GM19395 (cell line): Measurements from ENCODE around the gene KAT6B.

Experiments used
- ATAC-seq: cut with Tn5 transposase; IDR thresholded peaks from one replicate; pipeline ENCODE4 v1.9.1; 2021; ENCODE audit warnings: mild to moderate bottlenecking, moderate library complexity; ENCODE audit not compliant: unreplicated experiment

Gene KAT6B

GRCh38 chr10:74822521-74823089 lies 3.8 kb upstream of the KAT6B start:
- no peak for ATAC-seq

DNA sequence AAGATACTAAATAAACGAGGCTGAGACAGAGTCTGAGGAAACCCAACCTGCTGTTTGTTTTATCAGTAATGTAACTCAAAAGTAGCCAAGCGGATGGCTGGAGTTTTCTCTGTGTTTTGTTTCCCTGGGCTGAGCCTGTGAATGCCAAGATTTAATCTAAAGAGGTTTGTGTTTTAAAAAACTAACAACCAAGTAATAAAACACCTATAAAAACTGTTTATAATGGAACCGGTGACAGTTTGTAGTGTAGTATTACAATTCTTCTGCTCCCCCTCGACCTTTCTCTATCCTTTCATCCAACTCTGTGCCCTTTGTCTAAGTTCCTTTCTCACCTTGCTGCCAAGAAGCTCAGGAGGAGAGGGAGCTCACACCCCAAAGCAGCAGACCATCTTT lies 2.6 kb upstream of the KAT6B start:
- no peak for ATAC-seq

GRCh38 chr10:74824184-74824899 lies 2.1 kb upstream of the KAT6B start:
- ATAC-seq, result no peak

- ATAC-seq, result no peak
Measured at GRCh38 chr10:74824900-74825370, 1.5 kb upstream of the KAT6B start.

DNA sequence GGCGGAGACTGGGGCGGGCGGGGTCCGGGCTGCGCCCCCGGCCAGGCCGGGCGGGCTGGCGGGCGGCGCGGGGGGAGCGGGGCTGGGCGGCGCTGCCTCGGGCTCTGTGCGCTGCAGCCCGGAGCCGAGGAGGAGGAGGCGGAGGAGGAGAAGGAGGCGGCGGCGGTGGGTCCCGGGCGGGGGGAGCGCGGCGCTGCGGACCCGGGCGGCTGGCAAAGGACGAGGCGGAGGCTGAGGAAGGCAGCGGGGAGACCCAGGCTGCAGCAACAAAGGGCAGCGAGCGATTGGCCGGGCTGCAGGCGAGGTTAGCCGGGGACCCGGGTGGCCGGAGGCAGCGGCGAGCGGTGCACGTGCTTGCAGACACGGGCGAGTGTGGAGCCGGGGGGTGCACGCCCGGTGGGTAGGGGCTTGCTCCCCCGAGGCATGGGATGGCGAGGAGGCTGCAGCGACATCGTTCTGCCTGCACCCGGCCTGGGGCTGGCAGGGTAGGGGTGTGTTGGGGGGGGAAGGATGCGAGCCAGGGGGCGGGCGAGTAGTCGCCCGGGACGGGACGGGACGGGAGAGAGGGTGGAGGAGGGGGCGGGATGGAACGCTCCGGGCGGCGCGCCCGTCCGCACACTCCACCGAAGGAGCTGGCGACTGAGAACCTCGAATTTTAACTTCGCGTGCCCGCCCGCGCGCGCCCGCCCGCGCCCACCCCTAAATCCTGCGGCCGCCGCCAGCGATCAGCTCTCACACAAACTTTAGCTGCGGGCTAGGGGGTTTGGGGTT lies 844 bp upstream of the KAT6B start:
- no peak for ATAC-seq

- no peak for ATAC-seq
Measured at GRCh38 chr10:74827045-74827441, 643 bp downstream of the KAT6B start.

DNA sequence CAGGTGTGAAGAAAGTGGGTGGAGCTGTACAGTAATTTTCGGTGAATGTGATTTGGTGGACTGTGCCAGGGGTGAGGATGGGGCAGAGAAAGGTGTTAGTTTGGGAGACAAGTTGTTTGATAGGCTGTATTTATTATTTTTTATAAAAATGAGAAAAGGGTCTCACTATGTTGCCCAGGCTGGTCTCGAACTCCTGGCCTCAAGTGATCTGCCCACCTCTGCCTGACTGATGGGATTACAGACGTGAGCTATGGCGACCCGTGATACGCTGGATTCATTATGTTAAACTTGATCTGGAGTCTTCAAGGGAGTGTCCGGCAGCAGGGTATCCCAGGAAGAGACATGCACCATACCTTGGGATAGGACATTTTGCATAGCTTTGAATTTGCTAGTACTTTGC lies 1.3 kb downstream of the KAT6B start:
- no peak for ATAC-seq

DNA sequence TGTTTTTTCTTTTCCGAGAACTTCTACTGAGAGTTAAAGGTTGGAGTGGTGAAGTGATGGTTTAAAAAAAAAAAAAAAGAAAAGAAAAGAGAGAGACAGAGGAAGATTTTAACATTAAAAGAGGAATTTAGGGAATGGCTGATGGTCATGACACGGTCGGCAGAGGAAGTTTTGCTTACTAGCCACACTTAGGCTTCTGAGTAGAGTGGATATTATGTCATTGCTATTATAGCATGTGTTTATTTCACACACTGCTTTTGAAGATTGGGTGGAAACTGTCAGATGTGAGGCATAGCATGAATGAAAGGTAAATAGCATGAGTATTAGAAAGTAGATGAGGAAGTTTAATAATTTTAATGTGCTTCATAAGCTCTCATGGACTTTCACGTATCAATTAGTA lies 2.5 kb downstream of the KAT6B start:
- ATAC-seq, result no peak

DNA sequence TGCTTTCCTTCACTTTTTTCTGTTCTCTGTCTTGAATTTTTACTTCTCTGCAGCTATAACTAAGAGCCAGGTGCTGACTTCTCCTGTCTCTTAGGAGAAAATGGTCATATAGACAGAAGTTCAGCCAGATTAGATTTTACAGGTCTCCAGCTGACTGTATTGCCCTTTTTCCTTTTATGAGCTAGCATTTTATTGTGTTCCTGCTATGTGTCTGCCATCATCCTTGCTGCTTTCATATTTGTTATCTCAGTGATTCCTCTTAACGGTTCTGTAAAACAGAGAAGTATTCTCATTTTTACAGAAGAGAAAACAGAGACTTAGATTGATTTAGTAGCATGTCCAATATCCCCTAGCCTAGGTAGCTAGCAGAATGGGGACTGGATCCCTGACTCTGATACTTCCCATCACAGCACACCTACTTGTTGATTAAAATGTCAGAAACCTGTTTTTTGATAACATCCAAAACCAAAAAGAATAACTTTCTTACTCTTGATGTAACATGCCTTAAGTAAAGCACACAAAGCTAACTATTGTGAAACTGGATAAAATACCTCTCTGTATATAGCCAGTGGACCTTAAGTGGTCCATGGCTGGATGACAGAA lies 5.2 kb downstream of the KAT6B start:
- ATAC-seq, result no peak

GRCh38 chr10:74835963-74836362 lies 9.6 kb downstream of the KAT6B start:
- no peak for ATAC-seq

GRCh38 chr10:74836877-74837276 lies 10.5 kb downstream of the KAT6B start:
- ATAC-seq, result no peak

GRCh38 chr10:74837743-74838142 lies 11.3 kb downstream of the KAT6B start:
- no peak for ATAC-seq

GRCh38 chr10:74839708-74840107 lies 13.3 kb downstream of the KAT6B start:
- no peak for ATAC-seq

DNA sequence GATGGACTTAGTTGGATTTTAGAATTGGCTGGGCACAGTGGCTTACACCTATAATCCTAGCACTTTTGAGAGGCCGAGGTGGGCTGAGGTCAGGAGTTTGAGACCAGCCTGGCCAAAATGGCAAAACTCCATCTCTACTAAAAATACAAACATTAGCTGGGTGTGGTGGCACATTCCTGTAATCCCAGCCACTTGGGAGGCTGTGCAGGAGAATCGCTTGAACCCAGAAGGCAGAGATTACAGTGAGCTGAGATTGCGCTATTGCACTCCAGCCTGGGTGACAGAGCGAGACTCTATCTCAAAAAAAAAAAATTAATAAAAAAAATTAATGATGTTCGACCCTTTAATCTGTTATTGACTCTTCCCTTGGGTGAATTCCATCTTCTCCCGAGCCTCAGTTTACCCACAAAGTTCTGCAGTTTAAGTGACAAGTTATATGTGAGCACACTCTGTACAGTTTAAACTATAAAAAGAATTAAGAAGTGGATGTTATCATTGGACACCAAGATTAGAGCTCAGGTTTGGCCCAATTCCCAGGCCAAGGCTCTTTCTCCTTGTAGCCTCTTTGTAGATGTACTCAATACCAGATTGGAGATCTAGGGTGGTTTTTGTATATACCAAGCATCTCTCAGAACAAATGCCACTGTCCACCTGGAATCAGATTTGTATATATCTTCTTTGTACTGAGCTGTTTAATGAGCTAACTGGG lies 15.0 kb downstream of the KAT6B start:
- no peak for ATAC-seq

DNA sequence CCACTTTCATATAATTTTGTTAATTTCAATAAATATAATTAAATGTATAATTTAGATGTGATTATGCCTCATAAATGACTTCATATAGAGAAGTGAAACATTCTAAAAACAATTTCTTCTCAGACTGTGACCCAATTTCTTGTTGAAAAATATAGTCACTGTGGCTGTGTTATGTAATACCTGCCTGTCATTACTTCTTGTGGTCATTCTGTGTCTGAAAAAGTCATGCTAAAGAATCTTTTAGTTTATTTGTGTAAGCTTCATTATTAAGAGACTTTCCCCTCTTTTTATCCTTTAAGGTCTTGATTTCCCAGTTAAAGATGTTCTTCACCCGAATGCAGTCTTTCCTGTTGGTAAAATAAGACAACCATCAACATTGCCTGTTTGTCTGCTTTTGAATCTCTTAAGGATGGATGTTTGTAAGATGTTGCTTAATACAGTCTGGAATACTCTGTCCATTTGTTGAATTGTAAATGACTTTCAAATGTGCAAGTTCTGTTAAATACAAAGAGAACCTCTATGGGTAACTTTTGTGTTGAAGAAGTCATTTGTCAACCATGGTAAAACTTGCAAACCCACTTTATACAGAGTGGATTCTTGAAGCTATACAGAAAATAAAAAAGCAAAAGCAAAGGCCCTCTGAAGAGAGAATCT lies 16.0 kb downstream of the KAT6B start:
- no peak for ATAC-seq

- ATAC-seq, result no peak
Measured at GRCh38 chr10:74846958-74847357, 20.6 kb downstream of the KAT6B start.

GRCh38 chr10:74851831-74852230 lies 25.4 kb downstream of the KAT6B start:
- ATAC-seq, result no peak

- no peak for ATAC-seq
Measured at GRCh38 chr10:74852381-74852780, 26.0 kb downstream of the KAT6B start.

DNA sequence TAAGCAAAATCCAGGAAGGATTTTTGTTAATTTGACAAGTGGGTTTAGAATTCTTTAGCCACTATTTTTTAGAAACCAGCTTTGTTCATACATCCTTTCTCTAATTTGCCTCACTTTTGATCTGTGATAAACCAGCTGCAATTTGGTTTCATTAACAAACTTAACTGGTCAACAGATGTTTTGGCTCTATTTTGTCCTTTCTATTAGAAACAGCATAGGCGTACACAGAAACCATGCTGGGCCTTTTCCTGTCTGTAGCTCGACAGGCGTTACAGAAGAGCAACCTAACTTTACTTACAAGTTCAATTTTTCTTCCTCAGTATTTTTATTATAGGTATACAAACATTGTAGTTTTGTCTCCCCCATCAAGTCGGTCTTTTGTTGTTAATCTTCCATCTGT lies 28.2 kb downstream of the KAT6B start:
- ATAC-seq, result peak; percentile 55

GRCh38 chr10:74855027-74855426 lies 28.6 kb downstream of the KAT6B start:
- ATAC-seq, result peak; percentile 75
